Stomach smooth muscle (tissue), 2 donors: ENCODE measurements around the gene CGREF1.
A peak's percentile ranks its signal among the peaks of the same experiment; 100 is the strongest.
"Not testable (repeated sequence)": the region's sequence is repeated elsewhere in the genome, so short reads cannot be mapped to it uniquely, and the experiment has no call there.

Experiments
- H3K27ac ChIP-seq: one replicate; pipeline ENCODE4 v1.7.0; 2013; ENCODE audit warnings: mild to moderate bottlenecking, low read length, inconsistent platforms
- H3K27me3 ChIP-seq, 2 donors: one replicate each; pipeline ENCODE4 v1.7.0; 2013; ENCODE audit warnings: low read length in 2 of 2; ENCODE audit not compliant: insufficient read depth in 2 of 2, control insufficient read depth in 1 of 2
- H3K36me3 ChIP-seq, 2 donors: one replicate each; pipeline ENCODE4 v1.7.0; 2013; ENCODE audit warnings: low read length in 2 of 2; ENCODE audit not compliant: control insufficient read depth in 2 of 2, insufficient read depth in 2 of 2
- H3K4me1 ChIP-seq: one replicate; pipeline ENCODE4 v1.7.0; 2013; ENCODE audit warnings: low read length; ENCODE audit not compliant: control insufficient read depth, insufficient read depth
- H3K4me3 ChIP-seq, 2 donors: one replicate each; pipeline ENCODE4 v1.7.0; 2013; ENCODE audit warnings: low read length in 2 of 2
- H3K9ac ChIP-seq, 2 donors: one replicate each; pipeline ENCODE4 v1.7.0; 2013; ENCODE audit warnings: low read length in 2 of 2, mild to moderate bottlenecking in 1 of 2
- H3K9me3 ChIP-seq, 2 donors: one replicate each; pipeline ENCODE4 v1.7.0; 2013; ENCODE audit warnings: low read length in 2 of 2; ENCODE audit not compliant: control insufficient read depth in 2 of 2
- donor health status: healthy.
- donor health status: Pancreatic carcinoma.

The CGREF1 gene

GRCh38 chr2:27126252-27126710 is 7.4 kb upstream of the CGREF1 start:
- H3K4me1 ChIP-seq = peaks cover 10% of the 10 kb centered on the region
- H3K27ac ChIP-seq = no peak overlapping the region
- no peak overlapping the region for H3K4me3 ChIP-seq
- H3K9ac ChIP-seq = no peak overlapping the region
- H3K27me3 ChIP-seq = no peaks in the 10 kb centered on the region
- H3K36me3 ChIP-seq = peaks cover 14 to 17% of the 10 kb centered on the region in 2 donors
- no peaks in the 10 kb centered on the region for H3K9me3 ChIP-seq

GRCh38 chr2:27125104-27125503 is 6.2 kb upstream of the CGREF1 start:
- Histone ChIP-seq H3K4me1 (peaks cover 10% of the 10 kb centered on the region), H3K27me3 (no peaks in the 10 kb centered on the region), H3K4me3 (no peak overlapping the region), H3K27ac (no peak overlapping the region), H3K9me3 (no peaks in the 10 kb centered on the region), H3K9ac (no peak overlapping the region), H3K36me3 (peaks cover 5 to 8% of the 10 kb centered on the region in 2 donors)

GRCh38 chr2:27123302-27124150 is 4.6 kb upstream of the CGREF1 start, which contains the start of gene ABHD1:
TSS of gene ABHD1 (plus strand) at chr2:27123815. CDS start at chr2:27123949, 134 bp downstream.
- Histone ChIP-seq H3K9me3 (no peaks in the 10 kb centered on the region), H3K27ac (no peak within 1 kb of the TSS), H3K4me1 (peaks cover 17% of the 10 kb centered on the region), H3K4me3 (peak within 1 kb of the TSS; percentile 76 to 81), H3K9ac (peak within 1 kb of the TSS; percentile 55 to 71), H3K27me3 (peaks cover 5 to 10% of the 10 kb centered on the region in 2 donors), H3K36me3 (peaks cover 0 to under 1% of the 10 kb centered on the region in 2 donors)

- Histone ChIP-seq H3K27ac (no peak overlapping the region), H3K36me3 (no peaks in the 10 kb centered on the region), H3K4me3 (peak overlapping the region; percentile 76 to 81), H3K9me3 (no peaks in the 10 kb centered on the region), H3K27me3 (peaks cover 12 to 17% of the 10 kb centered on the region in 2 donors), H3K4me1 (peaks cover 22% of the 10 kb centered on the region), H3K9ac (peak overlapping the region in 1 of 2 donors; percentile 55)
Measured at GRCh38 chr2:27122791-27123190, 3.9 kb upstream of the CGREF1 start.

- H3K27ac ChIP-seq = no peak overlapping the region
- H3K4me3 ChIP-seq = no peak overlapping the region
- no peaks in the 10 kb centered on the region for H3K36me3 ChIP-seq
- peaks cover 22% of the 10 kb centered on the region for H3K4me1 ChIP-seq
- H3K9me3 ChIP-seq = no peaks in the 10 kb centered on the region
- no peak overlapping the region for H3K9ac ChIP-seq
- peaks cover 14 to 21% of the 10 kb centered on the region in 2 donors for H3K27me3 ChIP-seq
Measured at GRCh38 chr2:27121906-27122305, 3.0 kb upstream of the CGREF1 start.

- Histone ChIP-seq H3K27me3 (peaks cover 17 to 21% of the 10 kb centered on the region in 2 donors), H3K4me1 (peaks cover 22% of the 10 kb centered on the region), H3K4me3 (peak overlapping the region; percentile 15 to 67)
- not testable (repeated sequence) for H3K9me3 ChIP-seq, H3K36me3 ChIP-seq, H3K27ac ChIP-seq, H3K9ac ChIP-seq
Measured at GRCh38 chr2:27119330-27119670, 372 bp upstream of the CGREF1 start.

GRCh38 chr2:27117995-27118524 is 868 bp downstream of the CGREF1 start:
- H3K9me3 ChIP-seq = no peaks in the 10 kb centered on the region
- peak overlapping the region in 1 of 2 donors; percentile 67 for H3K4me3 ChIP-seq
- peaks cover 17 to 21% of the 10 kb centered on the region in 2 donors for H3K27me3 ChIP-seq
- peaks cover 13% of the 10 kb centered on the region for H3K4me1 ChIP-seq
- no peak overlapping the region for H3K9ac ChIP-seq
- H3K36me3 ChIP-seq = no peaks in the 10 kb centered on the region
- no peak overlapping the region for H3K27ac ChIP-seq

- Histone ChIP-seq H3K27ac (no peak overlapping the region), H3K9ac (no peak overlapping the region), H3K4me1 (peaks cover 12% of the 10 kb centered on the region), H3K4me3 (no peak overlapping the region), H3K9me3 (no peaks in the 10 kb centered on the region), H3K36me3 (no peaks in the 10 kb centered on the region), H3K27me3 (peaks cover 17 to 21% of the 10 kb centered on the region in 2 donors)
Measured at GRCh38 chr2:27115519-27115918, 3.4 kb downstream of the CGREF1 start.

- not testable (repeated sequence) for H3K36me3 ChIP-seq, H3K27me3 ChIP-seq, H3K4me1 ChIP-seq, H3K9me3 ChIP-seq, H3K4me3 ChIP-seq, H3K27ac ChIP-seq, H3K9ac ChIP-seq
Measured at GRCh38 chr2:27111392-27112078, 7.4 kb downstream of the CGREF1 start.

GRCh38 chr2:27110603-27111352 is 8.2 kb downstream of the CGREF1 start:
- not testable (repeated sequence) for H3K9ac ChIP-seq, H3K4me3 ChIP-seq, H3K27ac ChIP-seq, H3K36me3 ChIP-seq, H3K27me3 ChIP-seq, H3K9me3 ChIP-seq, H3K4me1 ChIP-seq
